ENCODE data around the gene KCNA1.
"Not testable (repeated sequence)": the region's sequence is repeated elsewhere in the genome, so short reads cannot be mapped to it uniquely, and the experiment has no call there.

The KCNA1 gene

GRCh38 chr12:4909734-4910501 is at the start of gene KCNA1:
TSS of gene KCNA1 (plus strand) at chr12:4909905. CDS start at chr12:4911379, 1,474 bp downstream.
- peaks cover 10% of the 10 kb centered on the region for H3K27me3 Mint-ChIP-seq
- H3K4me1 Mint-ChIP-seq = peaks cover 19% of the 10 kb centered on the region
- DNase-seq = peak; percentile 26
- peaks cover 2% of the 10 kb centered on the region for H3K36me3 Mint-ChIP-seq
- H3K4me3 Mint-ChIP-seq = peak within 1 kb of the TSS; percentile 76
- no peaks in the 10 kb centered on the region for H3K9me3 Mint-ChIP-seq
- CTCF ChIA-PET = interaction anchor here (0.7 to 1.3 kb wide), 3 partner anchors 52 to 54 kb away, joined by 3 to 5 read pairs (median 4); no protein-coding TSS in a partner anchor
- no peak within 1 kb of the TSS for H3K27ac Mint-ChIP-seq

- H3K4me1 Mint-ChIP-seq = peaks cover 13% of the 10 kb centered on the region
- H3K27me3 Mint-ChIP-seq = peaks cover 78% of the 10 kb centered on the region
- DNase-seq = no peak
Observed at GRCh38 chr12:4860741-4861140, 49.0 kb upstream of the KCNA1 start.

GRCh38 chr12:4862809-4863208 is 46.9 kb upstream of the KCNA1 start:
- no peak for DNase-seq
- Mint-ChIP-seq H3K9me3 (no peaks in the 10 kb centered on the region), H3K4me1 (peaks cover 5% of the 10 kb centered on the region), H3K27ac (no peak overlapping the region), H3K4me3 (no peak overlapping the region), H3K36me3 (no peaks in the 10 kb centered on the region), H3K27me3 (peaks cover 71% of the 10 kb centered on the region)
- CTCF ChIA-PET = no interaction called here

More at GRCh38 chr12:4860741-4861140, 49.0 kb upstream of the KCNA1 start:
- no peak overlapping the region for H3K4me3 Mint-ChIP-seq
- H3K27ac Mint-ChIP-seq = no peak overlapping the region
- no peaks in the 10 kb centered on the region for H3K36me3 Mint-ChIP-seq
- CTCF ChIA-PET = no interaction called here
- H3K9me3 Mint-ChIP-seq = no peaks in the 10 kb centered on the region

- Mint-ChIP-seq H3K4me3 (no peak overlapping the region), H3K27ac (no peak overlapping the region), H3K27me3 (peaks cover 56% of the 10 kb centered on the region), H3K9me3 (no peaks in the 10 kb centered on the region), H3K4me1 (no peaks in the 10 kb centered on the region), H3K36me3 (no peaks in the 10 kb centered on the region)
- CTCF ChIA-PET = no interaction called here
- no peak for DNase-seq
Observed at GRCh38 chr12:4864575-4864974, 45.1 kb upstream of the KCNA1 start.

GRCh38 chr12:4865246-4865645 is 44.5 kb upstream of the KCNA1 start:
- H3K4me1 Mint-ChIP-seq = no peaks in the 10 kb centered on the region
- H3K27ac Mint-ChIP-seq = no peak overlapping the region
- no peaks in the 10 kb centered on the region for H3K36me3 Mint-ChIP-seq
- H3K9me3 Mint-ChIP-seq = no peaks in the 10 kb centered on the region
- no peak for DNase-seq
- peaks cover 49% of the 10 kb centered on the region for H3K27me3 Mint-ChIP-seq
- H3K4me3 Mint-ChIP-seq = no peak overlapping the region
- CTCF ChIA-PET = interaction anchor here (1.5 kb wide), 1 partner anchor 16 kb away, joined by 6 read pairs; no protein-coding TSS in a partner anchor

- DNase-seq = no peak
- H3K9me3 Mint-ChIP-seq = no peaks in the 10 kb centered on the region
- no peak overlapping the region for H3K4me3 Mint-ChIP-seq
- H3K27ac Mint-ChIP-seq = no peak overlapping the region
- H3K36me3 Mint-ChIP-seq = no peaks in the 10 kb centered on the region
- no peaks in the 10 kb centered on the region for H3K4me1 Mint-ChIP-seq
- H3K27me3 Mint-ChIP-seq = peaks cover 47% of the 10 kb centered on the region
- CTCF ChIA-PET = interaction anchor here (1.5 kb wide), 1 partner anchor 17 kb away, joined by 6 read pairs; no protein-coding TSS in a partner anchor
Observed at GRCh38 chr12:4866299-4866698, 43.4 kb upstream of the KCNA1 start.

- no peak overlapping the region for H3K27ac Mint-ChIP-seq
- H3K27me3 Mint-ChIP-seq = peaks cover 41% of the 10 kb centered on the region
- DNase-seq = no peak
- no peaks in the 10 kb centered on the region for H3K4me1 Mint-ChIP-seq
- H3K9me3 Mint-ChIP-seq = no peaks in the 10 kb centered on the region
- H3K4me3 Mint-ChIP-seq = no peak overlapping the region
- CTCF ChIA-PET = interaction anchor here (2.1 to 3.7 kb wide), 2 partner anchors 10 to 12 kb away, joined by 5 to 21 read pairs; no protein-coding TSS in a partner anchor
- no peaks in the 10 kb centered on the region for H3K36me3 Mint-ChIP-seq
Observed at GRCh38 chr12:4867384-4867783, 42.3 kb upstream of the KCNA1 start.

- CTCF ChIA-PET = interaction anchor here (3.7 kb wide), 1 partner anchor 14 kb away, joined by 21 read pairs; no protein-coding TSS in a partner anchor
- Mint-ChIP-seq H3K27me3 (peaks cover 22% of the 10 kb centered on the region), H3K9me3 (no peaks in the 10 kb centered on the region), H3K4me1 (no peaks in the 10 kb centered on the region), H3K4me3 (no peak overlapping the region), H3K36me3 (no peaks in the 10 kb centered on the region), H3K27ac (no peak overlapping the region)
- DNase-seq = no peak
Observed at GRCh38 chr12:4870423-4870822, 39.3 kb upstream of the KCNA1 start.

GRCh38 chr12:4871514-4871913 is 38.2 kb upstream of the KCNA1 start:
- no peak overlapping the region for H3K27ac Mint-ChIP-seq
- CTCF ChIA-PET = no interaction called here
- no peaks in the 10 kb centered on the region for H3K4me1 Mint-ChIP-seq
- no peaks in the 10 kb centered on the region for H3K36me3 Mint-ChIP-seq
- peaks cover 15% of the 10 kb centered on the region for H3K27me3 Mint-ChIP-seq
- no peak overlapping the region for H3K4me3 Mint-ChIP-seq
- no peak for DNase-seq
- no peaks in the 10 kb centered on the region for H3K9me3 Mint-ChIP-seq

GRCh38 chr12:4873947-4874346 is 35.8 kb upstream of the KCNA1 start:
- Mint-ChIP-seq H3K9me3 (peaks cover 7% of the 10 kb centered on the region), H3K4me1 (no peaks in the 10 kb centered on the region), H3K36me3 (no peaks in the 10 kb centered on the region), H3K4me3 (no peak overlapping the region), H3K27ac (no peak overlapping the region), H3K27me3 (peaks cover 11% of the 10 kb centered on the region)
- CTCF ChIA-PET = no interaction called here
- no peak for DNase-seq

- Mint-ChIP-seq H3K27ac (no peak overlapping the region), H3K4me1 (no peaks in the 10 kb centered on the region), H3K36me3 (no peaks in the 10 kb centered on the region), H3K9me3 (peaks cover 11% of the 10 kb centered on the region), H3K27me3 (peaks cover 11% of the 10 kb centered on the region), H3K4me3 (no peak overlapping the region)
- DNase-seq = no peak
- CTCF ChIA-PET = no interaction called here
Observed at GRCh38 chr12:4874671-4875070, 35.0 kb upstream of the KCNA1 start.

GRCh38 chr12:4879481-4879880 is 30.2 kb upstream of the KCNA1 start:
- CTCF ChIA-PET, H3K4me1 Mint-ChIP-seq, DNase-seq, H3K4me3 Mint-ChIP-seq, H3K36me3 Mint-ChIP-seq, H3K27ac Mint-ChIP-seq: not testable (repeated sequence)
- peaks cover 23% of the 10 kb centered on the region for H3K9me3 Mint-ChIP-seq
- H3K27me3 Mint-ChIP-seq = peaks cover 17% of the 10 kb centered on the region

- DNase-seq = no peak
- H3K4me3 Mint-ChIP-seq = no peak overlapping the region
- CTCF ChIA-PET = no interaction called here
- peaks cover 23% of the 10 kb centered on the region for H3K9me3 Mint-ChIP-seq
- H3K36me3 Mint-ChIP-seq = no peaks in the 10 kb centered on the region
- H3K27me3 Mint-ChIP-seq = peaks cover 24% of the 10 kb centered on the region
- no peak overlapping the region for H3K27ac Mint-ChIP-seq
- H3K4me1 Mint-ChIP-seq = no peaks in the 10 kb centered on the region
Observed at GRCh38 chr12:4881266-4882064, 28.2 kb upstream of the KCNA1 start.

- CTCF ChIA-PET = no interaction called here
- Mint-ChIP-seq H3K4me1 (no peaks in the 10 kb centered on the region), H3K9me3 (no peaks in the 10 kb centered on the region), H3K36me3 (no peaks in the 10 kb centered on the region), H3K27me3 (peaks cover 18% of the 10 kb centered on the region), H3K4me3 (no peak overlapping the region), H3K27ac (no peak overlapping the region)
- no peak for DNase-seq
Observed at GRCh38 chr12:4891866-4892265, 17.8 kb upstream of the KCNA1 start.
